Lower leg skin (tissue), 4 donors: Measurements from ENCODE around the gene GAST. TPM values are rescaled to one million over a fixed set of nuclear protein-coding genes. Genes with fewer than 3 reads are reported as not detected.

ENCODE experiments used
- DNase-seq, 2 donors: peaks; one replicate each; pipeline ENCODE4 v3.0.0-alpha.2; 2019; ENCODE audit warnings: low spot score in 2 of 2
- H3K4me3 ChIP-seq: fragments of 200-600 bp; sonication (generic); 2 replicates; pipeline ENCODE4 v1.5.1; 2017; ENCODE audit warnings: mild to moderate bottlenecking, low read depth; ENCODE audit not compliant: poor library complexity, severe bottlenecking
- CTCF ChIP-seq, 3 donors: fragments of 450-650 bp; IDR thresholded peaks; one replicate each; pipeline ENCODE4 v1.5.1; 2016; ENCODE audit warnings: antibody characterized with exemption in 3 of 3, mild to moderate bottlenecking in 3 of 3, moderate library complexity in 2 of 3
- POLR2A ChIP-seq, 2 donors: fragments of 450-650 bp; IDR thresholded peaks; one replicate each; pipeline ENCODE4 v1.6.1; 2016 to 2017; ENCODE audit warnings: antibody characterized with exemption in 2 of 2, mild to moderate bottlenecking in 1 of 2, moderate library complexity in 1 of 2
- WGBS, 2 donors: methylation state at CpG; one replicate each; pipeline ENCODE4 v1.1.5; 2018; 5-methylcytosine and 5-hydroxymethylcytosine counted together
- intact Hi-C: fragments of 100-400 bp; cut with DNase I; formaldehyde crosslinking; loops from one replicate; pipeline ENCODE4 v1.15.0; 2023; ENCODE audit warnings: low total_unique reads
- total RNA-seq, 4 donors: library from RNA; depleted of rRNA; stranded (reverse); fragments of >200 nt; gene quantifications; one replicate each; pipeline ENCODE4 v1.1.0, GENCODE V29; 2016

Gene GAST
- total RNA-seq, 4 donors from 2014 or later, result not detected

GRCh38 chr17:41741709-41742108, 29.6 kb downstream of the GAST start:
- intact Hi-C loops, result no loop called here
- H3K4me3 ChIP-seq, result no peak overlapping the region
- DNase-seq, result no peak
- WGBS, 2 donors, result 70 to 71% methylated on average over 9 of the region's 9 CpGs
- TF ChIP-seq POLR2A (IDR thresholded peaks at IDR 0.05), result no peak
- no peak for TF ChIP-seq CTCF (IDR thresholded peaks at IDR 0.05)

- WGBS, 2 donors, result 83 to 84% methylated on average over 6 of the region's 6 CpGs
- intact Hi-C loops, result no loop called here
- H3K4me3 ChIP-seq, result no peak overlapping the region
- TF ChIP-seq POLR2A (IDR thresholded peaks at IDR 0.05) (no peak), CTCF (IDR thresholded peaks at IDR 0.05) (no peak)
- DNase-seq, result no peak
Measured at GRCh38 chr17:41748275-41748674, 36.1 kb downstream of the GAST start.

- H3K4me3 ChIP-seq, result no peak overlapping the region
- no peak for DNase-seq
- intact Hi-C loops, result no loop called here
- TF ChIP-seq POLR2A (IDR thresholded peaks at IDR 0.05), result no peak
- no peak for TF ChIP-seq CTCF (IDR thresholded peaks at IDR 0.05)
- WGBS, 2 donors, result 72 to 77% methylated on average over 4 of the region's 4 CpGs
Measured at GRCh38 chr17:41750862-41751261, 38.7 kb downstream of the GAST start.

- no peak for DNase-seq
- intact Hi-C loops, result no loop called here
- 67 to 92% methylated on average over 3 of the region's 3 CpGs for WGBS, 2 donors
- no peak overlapping the region for H3K4me3 ChIP-seq
- TF ChIP-seq POLR2A (IDR thresholded peaks at IDR 0.05) (no peak), CTCF (IDR thresholded peaks at IDR 0.05) (no peak)
Measured at GRCh38 chr17:41751288-41751687, 39.2 kb downstream of the GAST start.

GRCh38 chr17:41754066-41754465, 41.9 kb downstream of the GAST start:
- no peak overlapping the region for H3K4me3 ChIP-seq
- intact Hi-C loops, result no loop called here
- no peak for DNase-seq
- 78 to 83% methylated on average over 11 to 12 of the region's 12 CpGs for WGBS, 2 donors
- TF ChIP-seq CTCF (IDR thresholded peaks at IDR 0.05) (no peak), POLR2A (IDR thresholded peaks at IDR 0.05) (no peak)

- no peak for TF ChIP-seq POLR2A (IDR thresholded peaks at IDR 0.05)
- no peak for TF ChIP-seq CTCF (IDR thresholded peaks at IDR 0.05)
- no peak overlapping the region for H3K4me3 ChIP-seq
- WGBS, 2 donors, result 78 to 81% methylated on average over 6 to 8 of the region's 9 CpGs
- no peak for DNase-seq
- intact Hi-C loops, result no loop called here
Measured at GRCh38 chr17:41758601-41759000, 46.5 kb downstream of the GAST start.
